ENCODE measurements around the gene SAMD4A.

DNA sequence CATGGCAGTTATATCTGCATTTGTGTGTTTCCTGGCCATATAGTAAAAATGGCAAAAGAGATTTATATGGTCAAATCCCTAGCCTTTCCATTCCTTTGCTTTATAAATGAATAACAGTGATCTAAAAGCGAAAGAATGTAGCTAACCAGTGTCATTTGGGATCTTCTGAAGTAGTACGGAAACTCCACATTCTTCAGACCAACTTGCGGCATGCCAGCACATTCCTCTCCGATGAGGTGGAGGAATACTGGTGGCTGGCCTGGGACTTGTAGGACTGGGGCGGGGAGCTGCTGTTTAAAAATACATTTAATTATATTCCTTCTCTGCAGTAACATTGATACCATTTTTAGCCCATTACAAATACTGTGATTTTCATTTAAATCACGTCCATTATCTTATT is 85.3 kb downstream of the SAMD4A start:
- TF ChIP-seq POLR2A (IDR thresholded peaks at IDR 0.05) (no peak), CTCF (IDR thresholded peaks at IDR 0.05) (no peak), POLR2AphosphoS5 (IDR thresholded peaks at IDR 0.05) (peak; percentile 75 to 92 (median 92)), EP300 (IDR thresholded peaks at IDR 0.05) (no peak)

Data from stomach (tissue), 4 donors.